BLaER1 treated with 17β-estradiol and CSF1 and Interleukin-3, amounts not matched to agents 10 nM and 100 nM (cell line): Measurements from ENCODE around the gene IL1R1.

Source experiments
- H3K27ac ChIP-seq, 11 experiments: shearing (Covaris generic); formaldehyde crosslinking; 2 replicates each; pipeline ENCODE4 v1.8.1; 2022
- H3K27me3 ChIP-seq, 11 experiments: shearing (Covaris generic); formaldehyde crosslinking; 2 replicates each; pipeline ENCODE4 v1.8.1; 2022
- H3K36me3 ChIP-seq, 11 experiments: shearing (Covaris generic); formaldehyde crosslinking; 2 replicates each; pipeline ENCODE4 v1.8.1; 2022
- H3K4me1 ChIP-seq, 10 experiments: shearing (Covaris generic); formaldehyde crosslinking; 2 replicates each; pipeline ENCODE4 v1.8.1; 2022
- H3K4me2 ChIP-seq, 11 experiments: shearing (Covaris generic); formaldehyde crosslinking; 2 replicates each; pipeline ENCODE4 v1.8.1; 2022
- H3K4me3 ChIP-seq, 10 experiments: shearing (Covaris generic); formaldehyde crosslinking; 2 replicates each; pipeline ENCODE4 v1.8.1; 2022
- H3K9ac ChIP-seq, 11 experiments: shearing (Covaris generic); formaldehyde crosslinking; 2 replicates each; pipeline ENCODE4 v1.8.1; 2022
- H3K9me3 ChIP-seq, 11 experiments: shearing (Covaris generic); formaldehyde crosslinking; replicated peaks in 1 of 11; 2 replicates each; pipeline ENCODE4 v1.8.1; 2022
- H4K20me1 ChIP-seq, 11 experiments: shearing (Covaris generic); formaldehyde crosslinking; 2 replicates each; pipeline ENCODE4 v1.8.1; 2022
- Cebpa-rat ChIP-seq, 11 experiments: shearing (Covaris generic); IDR thresholded peaks; 2 replicates each; pipeline ENCODE4 v1.8.1; 2022

The IL1R1 gene

GRCh38 chr2:102110171-102110570 is 32.4 kb upstream of the IL1R1 start:
- no peak overlapping the region for H3K9ac ChIP-seq

GRCh38 chr2:102110596-102111334 is 31.8 kb upstream of the IL1R1 start:
- no peak overlapping the region for H3K9ac ChIP-seq
- no peak overlapping the region for H3K4me2 ChIP-seq
- H3K27me3 ChIP-seq = no peaks in the 10 kb centered on the region
- H3K9me3 ChIP-seq = peaks cover 0 to 5% (median 0%) of the 10 kb centered on the region in 11 experiments; a peak in 1 of 22 replicates
- H4K20me1 ChIP-seq = no peaks in the 10 kb centered on the region
- no peak overlapping the region for H3K4me3 ChIP-seq
- TF ChIP-seq Cebpa-rat (IDR thresholded peaks at IDR 0.05) = no peak
- no peaks in the 10 kb centered on the region for H3K36me3 ChIP-seq
- H3K27ac ChIP-seq = no peak overlapping the region
- peaks cover 0 to 10% (median 0%) of the 10 kb centered on the region in 10 experiments; a peak in 6 of 20 replicates for H3K4me1 ChIP-seq

More at GRCh38 chr2:102110171-102110570, 32.4 kb upstream of the IL1R1 start:
- no peaks in the 10 kb centered on the region for H3K27me3 ChIP-seq
- H4K20me1 ChIP-seq = no peaks in the 10 kb centered on the region
- no peak overlapping the region for H3K4me3 ChIP-seq
- no peaks in the 10 kb centered on the region for H3K36me3 ChIP-seq
- no peak overlapping the region for H3K27ac ChIP-seq
- H3K4me2 ChIP-seq = no peak overlapping the region
- no peak for TF ChIP-seq Cebpa-rat (IDR thresholded peaks at IDR 0.05)
- no peaks in the 10 kb centered on the region for H3K9me3 ChIP-seq
- H3K4me1 ChIP-seq = peaks cover 1 to 5% (median 3%) of the 10 kb centered on the region in 10 experiments; a peak in 13 of 20 replicates

- no peaks in the 10 kb centered on the region for H4K20me1 ChIP-seq
- H3K36me3 ChIP-seq = no peaks in the 10 kb centered on the region
- no peaks in the 10 kb centered on the region for H3K27me3 ChIP-seq
- H3K4me2 ChIP-seq = no peak overlapping the region
- H3K9me3 ChIP-seq = peaks cover 0 to 8% (median 0%) of the 10 kb centered on the region in 11 experiments; a peak in 2 of 22 replicates
- no peak overlapping the region for H3K27ac ChIP-seq
- no peak overlapping the region for H3K4me3 ChIP-seq
- H3K9ac ChIP-seq = no peak overlapping the region
- peaks cover 0 to 21% (median 9%) of the 10 kb centered on the region in 10 experiments; a peak in 15 of 20 replicates for H3K4me1 ChIP-seq
- TF ChIP-seq Cebpa-rat (IDR thresholded peaks at IDR 0.05) = no peak
These were observed 30.7 kb upstream of the IL1R1 start for GRCh38 chr2:102111823-102112222.

- H3K36me3 ChIP-seq = no peaks in the 10 kb centered on the region
- no peaks in the 10 kb centered on the region for H4K20me1 ChIP-seq
- no peak overlapping the region for H3K9ac ChIP-seq
- H3K27ac ChIP-seq = no peak overlapping the region
- peaks cover 0 to 8% (median 0%) of the 10 kb centered on the region in 11 experiments; a peak in 2 of 22 replicates for H3K9me3 ChIP-seq
- H3K4me1 ChIP-seq = peaks cover 0 to 25% (median 13%) of the 10 kb centered on the region in 10 experiments; a peak in 16 of 20 replicates
- H3K4me3 ChIP-seq = no peak overlapping the region
- H3K27me3 ChIP-seq = no peaks in the 10 kb centered on the region
- TF ChIP-seq Cebpa-rat (IDR thresholded peaks at IDR 0.05) = no peak
- no peak overlapping the region for H3K4me2 ChIP-seq
These were observed 30.3 kb upstream of the IL1R1 start for GRCh38 chr2:102112271-102112670.

GRCh38 chr2:102112692-102113665 is 29.6 kb upstream of the IL1R1 start:
- no peak overlapping the region for H3K9ac ChIP-seq
- TF ChIP-seq Cebpa-rat (IDR thresholded peaks at IDR 0.05) = no peak
- no peak overlapping the region for H3K27ac ChIP-seq
- no peak overlapping the region for H3K4me2 ChIP-seq
- H3K27me3 ChIP-seq = no peaks in the 10 kb centered on the region
- peaks cover 0 to 8% (median 0%) of the 10 kb centered on the region in 11 experiments; a peak in 2 of 22 replicates for H3K9me3 ChIP-seq
- H3K4me1 ChIP-seq = peaks cover 0 to 26% (median 15%) of the 10 kb centered on the region in 10 experiments; a peak in 16 of 20 replicates
- H3K4me3 ChIP-seq = no peak overlapping the region
- H3K36me3 ChIP-seq = no peaks in the 10 kb centered on the region
- H4K20me1 ChIP-seq = no peaks in the 10 kb centered on the region

- H3K4me1 ChIP-seq = peaks cover 0 to 26% (median 15%) of the 10 kb centered on the region in 10 experiments; a peak in 16 of 20 replicates
- no peaks in the 10 kb centered on the region for H3K27me3 ChIP-seq
- no peak overlapping the region for H3K4me3 ChIP-seq
- no peaks in the 10 kb centered on the region for H4K20me1 ChIP-seq
- no peak for TF ChIP-seq Cebpa-rat (IDR thresholded peaks at IDR 0.05)
- no peaks in the 10 kb centered on the region for H3K36me3 ChIP-seq
- H3K27ac ChIP-seq = no peak overlapping the region
- no peak overlapping the region for H3K9ac ChIP-seq
- H3K4me2 ChIP-seq = no peak overlapping the region
- H3K9me3 ChIP-seq = peaks cover 0 to 8% (median 0%) of the 10 kb centered on the region in 11 experiments; a peak in 2 of 22 replicates
These were observed 28.2 kb upstream of the IL1R1 start for GRCh38 chr2:102114290-102114721.

GRCh38 chr2:102114851-102115497 is 27.6 kb upstream of the IL1R1 start:
- Histone ChIP-seq H3K27ac (no peak overlapping the region), H3K4me3 (no peak overlapping the region), H3K4me1 (peaks cover 0 to 26% (median 15%) of the 10 kb centered on the region in 10 experiments; a peak in 16 of 20 replicates), H3K36me3 (no peaks in the 10 kb centered on the region), H3K9me3 (peaks cover 0 to 8% (median 0%) of the 10 kb centered on the region in 11 experiments; a peak in 2 of 22 replicates), H4K20me1 (no peaks in the 10 kb centered on the region), H3K9ac (no peak overlapping the region), H3K27me3 (no peaks in the 10 kb centered on the region), H3K4me2 (peak overlapping the region in 4 of 11 experiments; percentile 19 to 38 (median 28); a peak in 6 of 22 replicates)
- TF ChIP-seq Cebpa-rat (IDR thresholded peaks at IDR 0.05) = no peak

GRCh38 chr2:102116630-102117471 is 25.7 kb upstream of the IL1R1 start:
- Histone ChIP-seq H3K9ac (no peak overlapping the region), H3K4me2 (peak overlapping the region in 10 of 11 experiments; percentile 4 to 47 (median 22); a peak in 16 of 22 replicates), H4K20me1 (no peaks in the 10 kb centered on the region), H3K4me3 (no peak overlapping the region), H3K27me3 (no peaks in the 10 kb centered on the region), H3K9me3 (peaks cover 0 to 8% (median 0%) of the 10 kb centered on the region in 11 experiments; a peak in 2 of 22 replicates), H3K4me1 (peaks cover 0 to 26% (median 15%) of the 10 kb centered on the region in 10 experiments; a peak in 16 of 20 replicates), H3K36me3 (no peaks in the 10 kb centered on the region), H3K27ac (peak overlapping the region in 2 of 11 experiments; percentile 6 to 41; a peak in 3 of 22 replicates)
- TF ChIP-seq Cebpa-rat (IDR thresholded peaks at IDR 0.05) = no peak
